ENCODE data around the gene ALDH5A1.

GRCh38 chr6:24558516-24558915, 63.7 kb downstream of the ALDH5A1 start:
- TF ChIP-seq CTCF (IDR thresholded peaks at IDR 0.05), result no peak
- no peak for TF ChIP-seq POLR2A (IDR thresholded peaks at IDR 0.05)
